Measurements from ENCODE around the gene ARSI.

ARSI gene

GRCh38 chr5:150295741-150296486 lies 6.8 kb downstream of the ARSI start:
- no peaks in the 10 kb centered on the region for H3K36me3 ChIP-seq (ENCODE audit: insufficient read depth)
- no peak overlapping the region for H3K4me2 ChIP-seq

GRCh38 chr5:150295172-150295634 lies 7.5 kb downstream of the ARSI start:
- Histone ChIP-seq H3K27me3 (ENCODE audit: insufficient read depth, low read depth) (no peaks in the 10 kb centered on the region), H3K4me1 (ENCODE audit: low read depth, poor library complexity, severe bottlenecking) (peaks cover 10% of the 10 kb centered on the region), H4K20me1 (ENCODE audit: insufficient read depth) (no peaks in the 10 kb centered on the region), H2AFZ (ENCODE audit: low read depth) (no peak overlapping the region), H3K4me2 (no peak overlapping the region), H3K4me3 (IDR thresholded peaks at IDR 0.05; ENCODE audit: insufficient read depth, low read depth, low read length) (no peak overlapping the region), H3K36me3 (ENCODE audit: insufficient read depth) (no peaks in the 10 kb centered on the region), H3K27ac (no peak overlapping the region), H3K79me2 (ENCODE audit: insufficient read depth, low read depth) (no peaks in the 10 kb centered on the region), H3K9ac (no peak overlapping the region)
- no peak for TF ChIP-seq CTCF (conservative IDR thresholded peaks at IDR 0.05; ENCODE audit: low read depth, low read length)

More at GRCh38 chr5:150295741-150296486, 6.8 kb downstream of the ARSI start:
- H3K27me3 ChIP-seq (ENCODE audit: insufficient read depth, low read depth) = no peaks in the 10 kb centered on the region
- no peak overlapping the region for H2AFZ ChIP-seq (ENCODE audit: low read depth)
- H3K27ac ChIP-seq = no peak overlapping the region
- H3K9ac ChIP-seq = no peak overlapping the region
- H4K20me1 ChIP-seq (ENCODE audit: insufficient read depth) = no peaks in the 10 kb centered on the region
- no peaks in the 10 kb centered on the region for H3K79me2 ChIP-seq (ENCODE audit: insufficient read depth, low read depth)
- no peak for TF ChIP-seq CTCF (conservative IDR thresholded peaks at IDR 0.05; ENCODE audit: low read depth, low read length)
- H3K4me1 ChIP-seq (ENCODE audit: low read depth, poor library complexity, severe bottlenecking) = peaks cover 12% of the 10 kb centered on the region
- H3K4me3 ChIP-seq (IDR thresholded peaks at IDR 0.05; ENCODE audit: insufficient read depth, low read depth, low read length) = no peak overlapping the region

GRCh38 chr5:150294551-150295071 lies 8.1 kb downstream of the ARSI start:
- H3K4me2 ChIP-seq = no peak overlapping the region
- H3K36me3 ChIP-seq (ENCODE audit: insufficient read depth) = no peaks in the 10 kb centered on the region
- H3K4me3 ChIP-seq (IDR thresholded peaks at IDR 0.05; ENCODE audit: insufficient read depth, low read depth, low read length) = no peak overlapping the region
- H3K4me1 ChIP-seq (ENCODE audit: low read depth, poor library complexity, severe bottlenecking) = peaks cover 4% of the 10 kb centered on the region
- H3K27ac ChIP-seq = no peak overlapping the region
- no peak overlapping the region for H2AFZ ChIP-seq (ENCODE audit: low read depth)
- H3K9ac ChIP-seq = no peak overlapping the region
- no peaks in the 10 kb centered on the region for H4K20me1 ChIP-seq (ENCODE audit: insufficient read depth)
- H3K79me2 ChIP-seq (ENCODE audit: insufficient read depth, low read depth) = no peaks in the 10 kb centered on the region
- TF ChIP-seq CTCF (conservative IDR thresholded peaks at IDR 0.05; ENCODE audit: low read depth, low read length) = no peak
- no peaks in the 10 kb centered on the region for H3K27me3 ChIP-seq (ENCODE audit: insufficient read depth, low read depth)

- Histone ChIP-seq H3K4me3 (IDR thresholded peaks at IDR 0.05; ENCODE audit: insufficient read depth, low read depth, low read length) (no peak overlapping the region), H2AFZ (ENCODE audit: low read depth) (no peak overlapping the region), H4K20me1 (ENCODE audit: insufficient read depth) (no peaks in the 10 kb centered on the region), H3K9ac (no peak overlapping the region), H3K36me3 (ENCODE audit: insufficient read depth) (no peaks in the 10 kb centered on the region), H3K27ac (no peak overlapping the region), H3K4me1 (ENCODE audit: low read depth, poor library complexity, severe bottlenecking) (peaks cover 7% of the 10 kb centered on the region), H3K27me3 (ENCODE audit: insufficient read depth, low read depth) (no peaks in the 10 kb centered on the region), H3K4me2 (no peak overlapping the region), H3K79me2 (ENCODE audit: insufficient read depth, low read depth) (no peaks in the 10 kb centered on the region)
- TF ChIP-seq CTCF (conservative IDR thresholded peaks at IDR 0.05; ENCODE audit: low read depth, low read length) = no peak
Observed at GRCh38 chr5:150293091-150293941, 9.4 kb downstream of the ARSI start.

Measured in KMS-11 (cell line).